ENCODE results near the gene MOV10. TPM values are rescaled to one million over a fixed set of nuclear protein-coding genes. Genes with fewer than 3 reads are reported as not detected.

MOV10 gene
- polyA plus RNA-seq, 1 donor (not counting 4 experiments of a cell fraction or from before 2014, with no cell fraction given), result 28.6 TPM

GRCh38 chr1:112708002-112708448 is 33.6 kb downstream of the MOV10 start:
- peaks cover 36% of the 10 kb centered on the region for H3K4me1 ChIP-seq (ENCODE audit: control insufficient read depth, extremely low read depth, insufficient read depth, low read length)
- TF ChIP-seq CTCF (optimal IDR thresholded peaks at IDR 0.05 in 1 of 3, IDR thresholded peaks at IDR 0.05 in 1 of 3, conservative IDR thresholded peaks at IDR 0.05 in 1 of 3; ENCODE audit: extremely low read depth in 1 of 3, insufficient read depth in 2 of 3, low read length in 3 of 3), result no peak
- TF ChIP-seq EZH2 (IDR thresholded peaks at IDR 0.05; ENCODE audit: low read length), result no peak
- peak overlapping the region in 2 of 3 experiments; percentile 72 to 92 for H3K4me3 ChIP-seq (ENCODE audit: control insufficient read depth in 2 of 3, extremely low read depth in 1 of 3, insufficient read depth in 2 of 3, low read depth in 1 of 3, low read length in 3 of 3)
- H3K79me2 ChIP-seq (ENCODE audit: control insufficient read depth, insufficient read depth, low read length), result peaks cover 34% of the 10 kb centered on the region
- H3K27me3 ChIP-seq (ENCODE audit: control insufficient read depth, extremely low read depth, insufficient read depth, low read length), result no peaks in the 10 kb centered on the region
- no peaks in the 10 kb centered on the region for H3K9me3 ChIP-seq (ENCODE audit: control insufficient read depth, low read depth, low read length)
- peak overlapping the region; percentile 90 for H3K9ac ChIP-seq (ENCODE audit: control insufficient read depth, extremely low read depth, insufficient read depth, low read length)
- FAIRE-seq (no peak), DNase-seq (ENCODE audit: low read depth, low spot score) (no peak)
- H3K27ac ChIP-seq (ENCODE audit: control insufficient read depth, insufficient read depth, low read length), result peak overlapping the region; percentile 91
- H3K4me2 ChIP-seq (ENCODE audit: control insufficient read depth, extremely low read depth, insufficient read depth, low read depth, low read length), result peak overlapping the region; percentile 76
- dilution Hi-C loops (cut with MboI; ENCODE audit: extremely low pct_ligation_motif_present, low sequenced_read_pairs), result no loop called here
- peaks cover 16 to 23% of the 10 kb centered on the region in 2 experiments for H3K36me3 ChIP-seq (ENCODE audit: control insufficient read depth in 2 of 2, extremely low read depth in 1 of 2, insufficient read depth in 2 of 2, low read length in 2 of 2)
- peaks cover 4% of the 10 kb centered on the region for H3K9me1 ChIP-seq (ENCODE audit: control insufficient read depth, extremely low read depth, insufficient read depth, low read length)
- H4K20me1 ChIP-seq (ENCODE audit: control insufficient read depth, extremely low read depth, insufficient read depth, low read length), result no peaks in the 10 kb centered on the region
- H2AFZ ChIP-seq (ENCODE audit: control insufficient read depth, low read length), result peak overlapping the region; percentile 61

- no peak overlapping the region for H3K27ac ChIP-seq (ENCODE audit: control insufficient read depth, insufficient read depth, low read length)
- peaks cover 31% of the 10 kb centered on the region for H3K4me1 ChIP-seq (ENCODE audit: control insufficient read depth, extremely low read depth, insufficient read depth, low read length)
- DNase-seq (ENCODE audit: low read depth, low spot score) (no peak), FAIRE-seq (no peak)
- no peak overlapping the region for H3K4me3 ChIP-seq (ENCODE audit: control insufficient read depth in 2 of 3, extremely low read depth in 1 of 3, insufficient read depth in 2 of 3, low read depth in 1 of 3, low read length in 3 of 3)
- H3K27me3 ChIP-seq (ENCODE audit: control insufficient read depth, extremely low read depth, insufficient read depth, low read length), result no peaks in the 10 kb centered on the region
- dilution Hi-C loops (cut with MboI; ENCODE audit: extremely low pct_ligation_motif_present, low sequenced_read_pairs), result no loop called here
- peaks cover 13 to 20% of the 10 kb centered on the region in 2 experiments for H3K36me3 ChIP-seq (ENCODE audit: control insufficient read depth in 2 of 2, extremely low read depth in 1 of 2, insufficient read depth in 2 of 2, low read length in 2 of 2)
- TF ChIP-seq EZH2 (IDR thresholded peaks at IDR 0.05; ENCODE audit: low read length) (no peak), CTCF (optimal IDR thresholded peaks at IDR 0.05 in 1 of 3, IDR thresholded peaks at IDR 0.05 in 1 of 3, conservative IDR thresholded peaks at IDR 0.05 in 1 of 3; ENCODE audit: extremely low read depth in 1 of 3, insufficient read depth in 2 of 3, low read length in 3 of 3) (no peak)
- no peaks in the 10 kb centered on the region for H4K20me1 ChIP-seq (ENCODE audit: control insufficient read depth, extremely low read depth, insufficient read depth, low read length)
- H2AFZ ChIP-seq (ENCODE audit: control insufficient read depth, low read length), result no peak overlapping the region
- no peaks in the 10 kb centered on the region for H3K9me3 ChIP-seq (ENCODE audit: control insufficient read depth, low read depth, low read length)
- H3K9me1 ChIP-seq (ENCODE audit: control insufficient read depth, extremely low read depth, insufficient read depth, low read length), result peaks cover 4% of the 10 kb centered on the region
- peaks cover 31% of the 10 kb centered on the region for H3K79me2 ChIP-seq (ENCODE audit: control insufficient read depth, insufficient read depth, low read length)
- H3K9ac ChIP-seq (ENCODE audit: control insufficient read depth, extremely low read depth, insufficient read depth, low read length), result no peak overlapping the region
- H3K4me2 ChIP-seq (ENCODE audit: control insufficient read depth, extremely low read depth, insufficient read depth, low read depth, low read length), result no peak overlapping the region
These were observed 34.0 kb downstream of the MOV10 start for GRCh38 chr1:112708489-112708888.
